ENCODE data around the gene P2RY14. TPM values are rescaled to one million over a fixed set of nuclear protein-coding genes. Genes with fewer than 3 reads are reported as not detected.
"Not testable (repeated sequence)": the region's sequence is repeated elsewhere in the genome, so short reads cannot be mapped to it uniquely, and the experiment has no call there.

P2RY14 gene
- total RNA-seq, 1 donor from 2014 or later = 7.7 TPM

DNA sequence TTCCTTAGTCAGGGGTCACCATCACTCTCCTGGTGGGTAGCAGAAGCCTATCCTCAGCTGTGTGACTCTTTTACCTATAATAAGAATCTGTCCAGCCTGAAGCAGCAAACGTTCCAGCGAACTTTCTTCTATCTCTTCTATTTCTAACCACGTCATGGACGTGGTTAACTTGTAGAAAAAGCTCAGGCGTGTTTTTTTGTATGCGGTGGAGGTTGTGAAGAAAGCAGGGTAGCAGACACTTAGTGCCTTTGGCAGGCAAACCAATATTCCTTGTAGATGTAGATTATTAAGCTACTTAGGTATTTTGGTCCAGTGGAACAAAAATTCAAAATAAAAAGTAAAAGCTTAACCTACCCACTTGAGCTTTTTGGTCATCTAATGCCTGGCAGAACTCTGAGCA, 43.5 kb downstream of the P2RY14 start:
- Mint-ChIP-seq H3K36me3 (ENCODE audit: low read depth) (peaks cover 3% of the 10 kb centered on the region), H3K9me3 (no peaks in the 10 kb centered on the region), H3K4me3 (no peak overlapping the region), H3K27ac (no peak overlapping the region), H3K27me3 (ENCODE audit: insufficient read depth) (peaks cover 4% of the 10 kb centered on the region), H3K4me1 (ENCODE audit: low read depth) (peaks cover 20% of the 10 kb centered on the region)
- DNase-seq (ENCODE audit: low spot score) = no peak
- intact Hi-C loops (cut with micrococcal nuclease) = no loop called here

GRCh38 chr3:151232991-151233390, 45.4 kb downstream of the P2RY14 start:
- Mint-ChIP-seq H3K27me3 (ENCODE audit: insufficient read depth) (peaks cover 2% of the 10 kb centered on the region), H3K4me1 (ENCODE audit: low read depth) (peaks cover 28% of the 10 kb centered on the region), H3K4me3 (no peak overlapping the region), H3K9me3 (no peaks in the 10 kb centered on the region), H3K27ac (no peak overlapping the region), H3K36me3 (ENCODE audit: low read depth) (peaks cover 3% of the 10 kb centered on the region)
- intact Hi-C loops (cut with micrococcal nuclease) = no loop called here
- DNase-seq (ENCODE audit: low spot score) = no peak

GRCh38 chr3:151232403-151232802, 45.9 kb downstream of the P2RY14 start:
- H3K9me3 Mint-ChIP-seq; H3K4me3 Mint-ChIP-seq; DNase-seq (ENCODE audit: low spot score); H3K27ac Mint-ChIP-seq; H3K27me3 Mint-ChIP-seq (ENCODE audit: insufficient read depth); H3K36me3 Mint-ChIP-seq (ENCODE audit: low read depth); intact Hi-C loops (cut with micrococcal nuclease): not testable (repeated sequence)
- peaks cover 34% of the 10 kb centered on the region for H3K4me1 Mint-ChIP-seq (ENCODE audit: low read depth)

GRCh38 chr3:151230646-151231045, 47.7 kb downstream of the P2RY14 start:
- peaks cover 4% of the 10 kb centered on the region for H3K36me3 Mint-ChIP-seq (ENCODE audit: low read depth)
- intact Hi-C loops (cut with micrococcal nuclease) = no loop called here
- H3K9me3 Mint-ChIP-seq = no peaks in the 10 kb centered on the region
- no peaks in the 10 kb centered on the region for H3K27me3 Mint-ChIP-seq (ENCODE audit: insufficient read depth)
- peaks cover 52% of the 10 kb centered on the region for H3K4me1 Mint-ChIP-seq (ENCODE audit: low read depth)
- H3K27ac Mint-ChIP-seq = peak overlapping the region; percentile 24
- peak overlapping the region; percentile 6 for H3K4me3 Mint-ChIP-seq
- DNase-seq (ENCODE audit: low spot score) = no peak

DNA sequence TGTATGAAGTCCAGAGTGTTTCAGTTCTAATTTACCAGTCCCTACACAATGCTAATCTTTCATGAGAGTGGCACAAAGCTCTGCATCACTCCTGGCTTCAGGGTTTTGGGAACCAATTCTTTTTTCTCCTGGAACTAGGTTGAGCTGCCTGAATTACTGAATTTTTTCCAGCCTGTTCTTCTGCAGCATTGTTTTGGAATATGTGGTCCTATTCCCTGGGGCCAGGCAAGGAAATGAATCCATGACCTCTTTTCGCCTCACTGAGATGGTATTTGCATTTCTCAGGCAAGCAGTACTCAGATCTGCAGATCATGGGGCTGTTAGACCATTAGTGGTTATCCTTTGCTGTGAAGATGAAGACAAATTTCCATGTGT, 49.7 kb downstream of the P2RY14 start:
- Mint-ChIP-seq H3K9me3 (no peaks in the 10 kb centered on the region), H3K36me3 (ENCODE audit: low read depth) (peaks cover 8% of the 10 kb centered on the region), H3K27ac (peak overlapping the region; percentile 82), H3K4me3 (peak overlapping the region; percentile 27), H3K4me1 (ENCODE audit: low read depth) (peaks cover 61% of the 10 kb centered on the region), H3K27me3 (ENCODE audit: insufficient read depth) (no peaks in the 10 kb centered on the region)
- DNase-seq (ENCODE audit: low spot score) = no peak
- intact Hi-C loops (cut with micrococcal nuclease) = loop anchor here (2.0 kb wide), 1 partner anchor 240 kb away; no protein-coding TSS in a partner anchor

DNA sequence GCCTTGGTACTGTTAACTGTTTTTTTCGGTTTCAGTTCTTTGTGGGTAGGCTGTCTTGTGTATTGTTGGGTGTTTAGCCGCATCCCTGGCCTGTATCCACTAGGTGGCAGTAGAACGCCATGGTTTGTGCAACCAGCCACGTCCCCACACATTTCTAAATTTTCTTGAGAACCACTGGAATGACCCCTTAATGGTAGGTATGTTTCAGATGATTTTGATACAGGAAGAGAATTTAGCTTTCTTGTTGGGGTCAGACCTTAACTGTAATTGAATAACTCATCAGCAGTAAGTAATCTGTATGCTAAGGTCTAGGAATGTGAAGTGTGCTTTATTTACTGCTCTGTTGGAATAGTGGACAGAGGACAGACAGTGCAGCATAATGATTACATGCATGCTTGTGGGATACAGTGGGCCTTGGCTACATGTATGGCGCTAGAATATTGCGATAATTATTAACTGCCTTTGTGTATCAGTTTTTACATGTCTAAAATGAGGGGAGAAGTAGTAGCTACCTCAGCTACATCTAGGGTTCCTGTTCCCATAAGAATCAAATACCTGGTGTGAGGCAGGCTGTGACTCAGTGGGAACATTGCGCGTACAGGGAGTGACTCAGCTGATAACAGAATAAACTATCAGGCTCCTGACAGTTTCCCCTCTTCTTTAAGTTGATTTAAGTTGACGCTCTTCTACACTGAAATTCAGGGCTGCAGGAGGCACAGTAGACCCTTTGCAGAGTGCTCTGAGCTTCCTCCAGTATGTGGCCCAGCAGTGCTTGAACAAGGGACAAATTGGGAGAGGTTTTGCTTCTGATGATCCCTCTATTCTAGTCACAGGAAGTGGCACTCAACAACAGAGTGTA, 50.3 kb downstream of the P2RY14 start:
- Mint-ChIP-seq H3K27me3 (ENCODE audit: insufficient read depth) (no peaks in the 10 kb centered on the region), H3K9me3 (peaks cover 3% of the 10 kb centered on the region), H3K4me1 (ENCODE audit: low read depth) (peaks cover 61% of the 10 kb centered on the region), H3K36me3 (ENCODE audit: low read depth) (peaks cover 11% of the 10 kb centered on the region), H3K27ac (peak overlapping the region; percentile 82), H3K4me3 (peak overlapping the region; percentile 27)
- intact Hi-C loops (cut with micrococcal nuclease) = loop anchor here (1.0 to 2.0 kb wide), 9 partner anchors 17 to 611 kb away; partner anchors contain the start of genes GPR171 and P2RY14
- DNase-seq (ENCODE audit: low spot score) = peak; percentile 75

- DNase-seq (ENCODE audit: low spot score) = no peak
- H3K4me3 Mint-ChIP-seq = peak overlapping the region; percentile 11
- intact Hi-C loops (cut with micrococcal nuclease) = loop anchor here (1.0 kb wide), 8 partner anchors 16 to 612 kb away; partner anchors contain the start of genes GPR171 and P2RY14
- H3K4me1 Mint-ChIP-seq (ENCODE audit: low read depth) = peaks cover 61% of the 10 kb centered on the region
- peaks cover 17% of the 10 kb centered on the region for H3K36me3 Mint-ChIP-seq (ENCODE audit: low read depth)
- no peaks in the 10 kb centered on the region for H3K27me3 Mint-ChIP-seq (ENCODE audit: insufficient read depth)
- peaks cover 10% of the 10 kb centered on the region for H3K9me3 Mint-ChIP-seq
- H3K27ac Mint-ChIP-seq = peak overlapping the region; percentile 20
Observed at GRCh38 chr3:151227266-151227806, 51.0 kb downstream of the P2RY14 start.

DNA sequence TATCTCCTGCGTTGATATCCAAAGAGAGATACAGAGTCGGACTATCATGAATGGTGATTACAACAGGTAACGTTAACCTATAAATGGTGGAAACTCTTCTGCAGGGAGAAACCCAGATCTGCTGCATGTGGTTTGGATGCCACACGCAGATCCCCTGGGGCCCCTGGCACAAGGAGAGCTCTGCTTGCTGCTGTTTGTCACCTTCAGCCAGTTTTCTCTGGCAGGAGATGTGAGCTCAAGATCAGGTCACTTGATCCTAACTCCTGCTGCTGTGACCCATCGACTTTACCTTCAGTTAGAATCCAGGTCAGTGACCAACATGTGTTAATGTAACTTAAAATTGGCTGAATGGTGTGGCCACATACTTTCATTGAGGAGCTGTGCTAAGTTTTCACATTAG, 51.5 kb downstream of the P2RY14 start:
- DNase-seq (ENCODE audit: low spot score) = no peak
- Mint-ChIP-seq H3K4me1 (ENCODE audit: low read depth) (peaks cover 61% of the 10 kb centered on the region), H3K27ac (no peak overlapping the region), H3K4me3 (no peak overlapping the region), H3K27me3 (ENCODE audit: insufficient read depth) (no peaks in the 10 kb centered on the region), H3K36me3 (ENCODE audit: low read depth) (peaks cover 22% of the 10 kb centered on the region), H3K9me3 (peaks cover 15% of the 10 kb centered on the region)
- intact Hi-C loops (cut with micrococcal nuclease) = loop anchor here (1.0 kb wide), 8 partner anchors 16 to 612 kb away; partner anchors contain the start of genes GPR171 and P2RY14

GRCh38 chr3:151226088-151226563, 52.2 kb downstream of the P2RY14 start:
- H3K4me1 Mint-ChIP-seq (ENCODE audit: low read depth) = peaks cover 56% of the 10 kb centered on the region
- peaks cover 28% of the 10 kb centered on the region for H3K36me3 Mint-ChIP-seq (ENCODE audit: low read depth)
- DNase-seq (ENCODE audit: low spot score) = no peak
- H3K27ac Mint-ChIP-seq = peak overlapping the region; percentile 62
- intact Hi-C loops (cut with micrococcal nuclease) = no loop called here
- no peaks in the 10 kb centered on the region for H3K27me3 Mint-ChIP-seq (ENCODE audit: insufficient read depth)
- H3K4me3 Mint-ChIP-seq = no peak overlapping the region
- peaks cover 18% of the 10 kb centered on the region for H3K9me3 Mint-ChIP-seq

- no peak overlapping the region for H3K4me3 Mint-ChIP-seq
Observed at GRCh38 chr3:151225040-151225975, 53.0 kb downstream of the P2RY14 start.

GRCh38 chr3:151224268-151224866, 54.0 kb downstream of the P2RY14 start:
- peaks cover 37% of the 10 kb centered on the region for H3K36me3 Mint-ChIP-seq (ENCODE audit: low read depth)
- no peaks in the 10 kb centered on the region for H3K27me3 Mint-ChIP-seq (ENCODE audit: insufficient read depth)
- no peak for DNase-seq (ENCODE audit: low spot score)
- no peak overlapping the region for H3K4me3 Mint-ChIP-seq
- no peak overlapping the region for H3K27ac Mint-ChIP-seq
- peaks cover 46% of the 10 kb centered on the region for H3K4me1 Mint-ChIP-seq (ENCODE audit: low read depth)
- intact Hi-C loops (cut with micrococcal nuclease) = no loop called here
- H3K9me3 Mint-ChIP-seq = peaks cover 25% of the 10 kb centered on the region

More at GRCh38 chr3:151225040-151225975, 53.0 kb downstream of the P2RY14 start:
- DNase-seq (ENCODE audit: low spot score) = no peak
- intact Hi-C loops (cut with micrococcal nuclease) = no loop called here
- peaks cover 33% of the 10 kb centered on the region for H3K36me3 Mint-ChIP-seq (ENCODE audit: low read depth)
- H3K27ac Mint-ChIP-seq = peak overlapping the region; percentile 69
- H3K4me1 Mint-ChIP-seq (ENCODE audit: low read depth) = peaks cover 48% of the 10 kb centered on the region
- H3K9me3 Mint-ChIP-seq = peaks cover 25% of the 10 kb centered on the region
- no peaks in the 10 kb centered on the region for H3K27me3 Mint-ChIP-seq (ENCODE audit: insufficient read depth)

DNA sequence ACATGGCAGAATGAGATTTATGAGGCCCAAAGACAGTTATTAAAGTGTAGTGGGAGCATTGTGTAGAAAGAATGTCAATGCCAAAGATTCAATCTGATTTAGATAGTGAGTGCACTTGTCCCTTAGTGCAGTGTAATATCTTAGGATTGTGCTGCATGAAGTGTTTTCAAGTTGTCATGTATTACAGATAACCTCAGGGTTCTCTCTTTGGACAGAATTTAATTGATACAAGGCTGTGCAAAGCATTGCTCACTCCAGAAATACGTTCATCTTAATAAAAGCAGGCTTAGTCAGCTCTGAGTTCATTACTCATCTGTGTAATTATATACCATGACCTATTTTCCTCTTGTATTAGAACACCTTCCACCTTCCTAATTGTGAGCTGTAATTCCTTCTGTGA, 59.3 kb downstream of the P2RY14 start:
- intact Hi-C loops (cut with micrococcal nuclease) = no loop called here
- Mint-ChIP-seq H3K27ac (no peak overlapping the region), H3K9me3 (peaks cover 25% of the 10 kb centered on the region), H3K4me1 (ENCODE audit: low read depth) (peaks cover 15% of the 10 kb centered on the region), H3K36me3 (ENCODE audit: low read depth) (peaks cover 35% of the 10 kb centered on the region), H3K27me3 (ENCODE audit: insufficient read depth) (no peaks in the 10 kb centered on the region), H3K4me3 (no peak overlapping the region)
- no peak for DNase-seq (ENCODE audit: low spot score)

All from activated T-helper 1 cell treated with anti-CD3 and anti-CD28 coated beads, Interleukin-12 subunit alpha, Interleukin-12 subunit beta, Interleukin-2, Interleukin-4 antibody, amounts not matched to agents 30 ng/mL and 10 ng/mL and 1 ng/mL, durations not matched to agents 14 hours and 24 hours and 36 hours (primary cell).